NK-92 treated with Interleukin-12 subunit alpha and Interleukin-12 subunit beta, amount 100 ng/mL, for 24 hours (cell line): ENCODE data around the gene CNR2.
"Not testable (repeated sequence)": the region's sequence is repeated elsewhere in the genome, so short reads cannot be mapped to it uniquely, and the experiment has no call there.

Source experiments
- DNase-seq: peaks from one replicate; lab custom pipeline; 2025; lab: John Stamatoyannopoulos, UW

CNR2 gene

DNA sequence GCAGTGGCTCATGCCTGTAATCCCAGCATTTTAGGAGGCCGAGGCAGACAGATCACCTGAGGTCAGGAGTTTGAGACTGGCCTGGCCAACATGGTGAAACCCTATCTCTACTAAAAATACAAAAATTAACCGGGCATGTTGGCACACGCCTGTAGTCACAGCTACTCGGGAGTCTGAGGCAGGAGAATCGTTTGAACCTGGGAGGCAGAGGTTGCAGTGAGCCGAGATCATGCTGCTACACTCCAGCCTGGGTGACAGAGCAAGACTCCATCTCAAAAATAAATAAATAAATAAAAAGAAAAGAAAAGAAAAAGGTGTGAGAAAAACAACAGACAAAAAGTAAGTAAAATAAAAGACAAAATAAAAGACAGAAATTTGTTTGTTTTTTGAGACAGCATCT is 79.0 kb downstream of the CNR2 start:
- not testable (repeated sequence) for DNase-seq

DNA sequence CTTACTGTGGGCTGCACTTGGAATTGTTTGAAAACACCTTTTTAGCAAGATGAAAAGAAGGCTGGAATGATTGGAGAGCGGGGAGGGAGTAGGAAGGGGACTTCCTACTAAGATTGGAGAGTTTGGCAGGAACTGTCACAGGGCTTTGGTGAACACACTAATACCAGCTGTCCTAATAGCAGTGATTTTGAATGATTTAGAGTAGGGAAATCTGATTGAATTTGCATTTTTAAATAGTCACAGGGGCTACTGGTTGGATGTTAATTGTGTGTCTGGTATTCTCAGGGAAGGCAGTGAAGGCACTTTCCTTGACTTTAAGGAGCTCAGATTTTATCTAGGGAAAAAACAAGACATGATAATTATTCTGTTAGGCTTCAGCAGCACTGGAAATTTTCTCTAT is 85.4 kb downstream of the CNR2 start:
- no peak for DNase-seq

DNA sequence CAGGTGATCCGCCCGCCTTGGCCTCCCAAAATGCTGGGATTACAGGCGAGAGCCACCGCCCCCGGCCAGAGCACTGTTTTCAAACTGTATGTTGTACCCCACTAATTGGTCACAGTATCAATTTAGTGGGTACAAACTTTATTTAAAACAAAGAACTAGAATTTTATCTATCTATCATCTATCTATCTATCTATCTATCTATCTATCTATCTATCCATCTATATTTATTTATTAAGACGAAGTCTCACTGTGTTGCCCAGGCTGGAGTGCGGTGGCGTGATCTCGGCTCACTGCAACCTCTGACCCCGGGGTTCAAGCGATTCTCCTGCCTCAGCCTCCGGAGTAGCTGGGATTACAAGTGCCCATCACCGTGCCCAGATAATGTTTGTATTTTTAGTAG is 86.6 kb downstream of the CNR2 start:
- DNase-seq, result not testable (repeated sequence)

DNA sequence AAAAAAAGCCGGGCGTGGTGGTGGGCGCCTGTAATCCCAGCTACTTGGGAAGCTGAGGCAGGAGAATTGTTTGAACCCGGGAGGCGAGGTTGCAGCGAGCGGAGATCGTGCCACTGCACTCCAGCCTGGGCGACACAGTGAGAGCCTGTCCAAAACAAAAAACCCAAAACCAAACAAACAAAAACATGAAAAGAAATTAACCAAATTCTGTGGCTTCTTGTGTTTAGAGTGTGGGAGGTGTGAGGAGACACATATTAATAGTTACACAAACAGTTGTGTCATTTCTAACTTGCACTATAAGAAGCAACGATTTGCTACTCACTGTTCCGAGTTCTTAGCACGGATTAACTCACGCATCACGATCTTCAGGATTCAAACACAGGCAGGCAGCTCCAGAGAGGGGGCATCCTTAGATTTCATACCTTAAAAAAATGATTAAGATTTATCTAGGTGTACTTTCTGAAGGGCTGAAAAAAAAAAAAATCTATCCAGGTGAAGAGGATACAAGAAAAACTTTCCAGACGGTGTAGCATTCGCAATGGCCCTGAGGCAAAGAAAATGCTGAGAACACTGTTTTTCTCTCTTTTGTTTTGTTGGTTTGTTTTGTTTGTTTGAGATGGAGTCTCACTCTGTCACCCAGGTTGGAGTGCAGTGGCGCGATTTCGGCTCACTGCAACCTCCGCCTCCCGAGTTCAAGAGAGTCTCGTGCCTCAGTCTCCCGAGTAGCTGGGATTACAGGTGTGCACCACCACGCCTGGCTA is 87.2 kb downstream of the CNR2 start:
- no peak for DNase-seq

DNA sequence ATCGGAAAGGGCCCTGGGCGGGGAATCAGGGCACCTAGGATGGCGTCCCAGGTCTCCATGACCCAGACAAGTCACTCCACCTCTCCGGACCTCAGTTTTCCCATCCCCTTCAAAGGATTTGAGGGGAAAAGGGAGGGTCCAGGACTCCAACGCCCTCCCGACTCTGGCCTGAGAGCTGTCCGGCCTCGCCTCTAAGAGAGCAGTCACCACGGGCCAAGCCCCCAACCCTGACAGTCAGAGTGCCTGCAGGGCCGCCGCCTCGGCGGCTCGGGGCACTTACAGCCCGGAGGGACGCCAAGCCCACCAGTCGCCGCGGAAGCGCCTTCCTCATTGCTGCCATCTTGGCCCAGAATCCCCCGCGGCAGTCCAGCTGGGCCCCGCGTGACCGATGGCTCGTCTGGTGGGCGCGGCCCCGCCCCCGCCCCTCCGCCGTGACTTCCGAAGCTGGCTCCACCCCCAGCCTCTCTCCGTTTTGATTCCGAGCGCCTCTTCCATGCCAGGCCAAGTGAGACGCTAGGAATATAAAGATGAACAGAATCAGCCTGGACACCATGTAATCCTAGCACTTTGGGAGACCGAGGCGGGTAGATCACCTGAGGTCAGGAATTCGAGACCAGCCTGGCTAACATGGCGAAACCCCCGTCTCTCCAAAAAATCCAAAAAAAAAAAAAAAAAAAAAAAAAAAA is 87.9 kb downstream of the CNR2 start, which contains the start of gene HMGCL:
Gene HMGCL, minus strand, starts transcription at position 354 of the 686 bp plus-strand sequence. Its CDS starts 14 bp downstream, at position 340.
- DNase-seq, result peak; percentile 82

GRCh38 chr1:23824711-23825075 is 88.5 kb downstream of the CNR2 start:
- no peak for DNase-seq

GRCh38 chr1:23823767-23824166 is 89.4 kb downstream of the CNR2 start:
- no peak for DNase-seq
